Measurements from ENCODE around the gene ADGRL3. TPM values are rescaled to one million over a fixed set of nuclear protein-coding genes. Genes with fewer than 3 reads are reported as not detected.

The ADGRL3 gene
- total and polyA plus RNA-seq, 2 donors (not counting 1 experiment from before 2014, with no cell fraction given): not detected

DNA sequence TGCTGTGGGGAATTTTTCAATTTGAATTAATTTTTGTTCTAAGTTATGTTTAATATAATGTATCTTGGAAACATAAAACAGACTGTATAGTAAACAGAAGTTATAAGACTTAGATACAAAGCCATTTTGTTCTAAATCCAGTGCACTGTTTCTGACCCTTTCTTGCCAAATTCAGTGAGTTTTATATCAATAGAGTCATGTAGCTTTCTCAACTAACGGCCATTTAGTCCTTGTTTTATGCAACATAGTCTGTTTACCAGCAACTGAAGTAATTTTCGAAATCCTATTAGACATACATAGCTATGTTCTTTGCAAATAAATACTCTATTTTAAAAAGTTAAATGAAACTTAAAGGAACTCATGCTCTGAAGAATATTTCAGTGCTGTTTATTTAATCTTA lies 242.8 kb downstream of the ADGRL3 start:
- Histone ChIP-seq H3K4me3 (ENCODE audit: control extremely low read depth in 1 of 5, extremely low read depth in 1 of 5, insufficient read depth in 1 of 5, low read depth in 2 of 5, low read length in 4 of 5) (no peak overlapping the region), H3K27ac (ENCODE audit: low read length in 2 of 2) (no peak overlapping the region), H3K79me2 (ENCODE audit: control insufficient read depth, insufficient read depth, low read length) (no peaks in the 10 kb centered on the region), H4K20me1 (ENCODE audit: control insufficient read depth, insufficient read depth, low read length, poor library complexity, severe bottlenecking) (no peaks in the 10 kb centered on the region), H3K4me1 (ENCODE audit: control insufficient read depth in 2 of 2, insufficient read depth in 2 of 2, low read length in 2 of 2) (no peaks in the 10 kb centered on the region), H3K9ac (ENCODE audit: low read length) (no peak overlapping the region), H3K27me3 (replicated peaks in 1 of 4; ENCODE audit: control extremely low read depth in 1 of 4, control insufficient read depth in 3 of 4, insufficient read depth in 4 of 4, low read length in 3 of 4) (no peaks in the 10 kb centered on the region), H2AFZ (ENCODE audit: insufficient read depth, low read depth, low read length, poor library complexity, severe bottlenecking) (no peak overlapping the region), H3K4me2 (replicated peaks; ENCODE audit: low read depth, low read length, poor library complexity, severe bottlenecking) (no peak overlapping the region), H3K9me3 (ENCODE audit: control extremely low read depth in 1 of 3, control insufficient read depth in 2 of 3, insufficient read depth in 1 of 3, low read length in 2 of 3) (no peaks in the 10 kb centered on the region), H3K36me3 (replicated peaks in 1 of 2; ENCODE audit: control extremely low read depth in 1 of 2, control insufficient read depth in 1 of 2, extremely low read depth in 1 of 2, insufficient read depth in 2 of 2, low read length in 1 of 2) (no peaks in the 10 kb centered on the region)
- Mint-ChIP-seq H3K9me3 (ENCODE audit: insufficient read depth) (peaks cover 3% of the 10 kb centered on the region), H3K27me3 (no peaks in the 10 kb centered on the region), H3K27ac (no peak overlapping the region), H3K4me1 (no peaks in the 10 kb centered on the region), H3K4me3 (no peak overlapping the region)
- TF ChIP-seq, protein P1, sequence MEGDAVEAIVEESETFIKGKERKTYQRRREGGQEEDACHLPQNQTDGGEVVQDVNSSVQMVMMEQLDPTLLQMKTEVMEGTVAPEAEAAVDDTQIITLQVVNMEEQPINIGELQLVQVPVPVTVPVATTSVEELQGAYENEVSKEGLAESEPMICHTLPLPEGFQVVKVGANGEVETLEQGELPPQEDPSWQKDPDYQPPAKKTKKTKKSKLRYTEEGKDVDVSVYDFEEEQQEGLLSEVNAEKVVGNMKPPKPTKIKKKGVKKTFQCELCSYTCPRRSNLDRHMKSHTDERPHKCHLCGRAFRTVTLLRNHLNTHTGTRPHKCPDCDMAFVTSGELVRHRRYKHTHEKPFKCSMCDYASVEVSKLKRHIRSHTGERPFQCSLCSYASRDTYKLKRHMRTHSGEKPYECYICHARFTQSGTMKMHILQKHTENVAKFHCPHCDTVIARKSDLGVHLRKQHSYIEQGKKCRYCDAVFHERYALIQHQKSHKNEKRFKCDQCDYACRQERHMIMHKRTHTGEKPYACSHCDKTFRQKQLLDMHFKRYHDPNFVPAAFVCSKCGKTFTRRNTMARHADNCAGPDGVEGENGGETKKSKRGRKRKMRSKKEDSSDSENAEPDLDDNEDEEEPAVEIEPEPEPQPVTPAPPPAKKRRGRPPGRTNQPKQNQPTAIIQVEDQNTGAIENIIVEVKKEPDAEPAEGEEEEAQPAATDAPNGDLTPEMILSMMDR (IDR thresholded peaks at IDR 0.05): no peak
- no peak for TF ChIP-seq EZH2 (IDR thresholded peaks at IDR 0.05; ENCODE audit: borderline replicate concordance, insufficient read depth, low read depth, low read length, poor library complexity, severe bottlenecking)
- no CpG with 5 or more reads among the region's 2 CpGs for WGBS (ENCODE audit: insufficient coverage)
- intact Hi-C loops (cut with micrococcal nuclease): no loop called here
- POLR2A ChIA-PET: no interaction called here
- CTCF ChIA-PET: no interaction called here
- DNase-seq (no peak), ATAC-seq (ENCODE audit: low read depth) (no peak)

DNA sequence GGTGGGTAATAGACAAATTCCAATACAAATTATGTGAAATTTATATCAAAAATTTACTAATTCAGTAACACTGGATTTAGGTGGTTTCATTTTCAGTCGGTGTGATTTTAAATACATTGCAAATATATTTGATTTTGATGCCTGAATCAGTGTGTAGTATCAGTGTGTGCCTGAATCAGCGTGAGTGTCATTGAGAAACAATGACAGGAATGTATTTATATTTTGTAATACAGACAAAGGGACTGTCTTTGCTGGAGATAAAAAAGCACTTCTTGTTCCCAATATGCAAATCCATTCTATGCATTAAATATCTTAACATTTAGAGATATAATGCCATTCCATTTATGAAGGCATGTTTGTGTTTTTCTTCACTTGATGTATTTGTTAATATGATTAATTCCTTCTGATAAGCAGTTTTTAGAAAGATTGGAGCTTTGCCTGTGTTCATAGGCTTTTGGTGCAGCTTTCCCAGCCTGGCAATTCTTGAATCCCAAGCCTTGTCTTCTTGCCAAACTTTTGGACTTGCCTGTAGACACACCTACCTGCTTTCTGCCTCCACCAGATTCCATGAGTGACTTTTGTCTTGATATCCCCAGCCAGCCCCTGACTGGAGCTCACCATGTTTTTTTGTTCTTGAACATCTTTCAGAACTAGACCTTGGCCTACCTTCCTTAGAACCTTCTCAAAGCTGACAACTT lies 243.8 kb downstream of the ADGRL3 start:
- DNase-seq: no peak
- H3K36me3 ChIP-seq (replicated peaks in 1 of 2; ENCODE audit: control extremely low read depth in 1 of 2, control insufficient read depth in 1 of 2, extremely low read depth in 1 of 2, insufficient read depth in 2 of 2, low read length in 1 of 2): no peaks in the 10 kb centered on the region
- no peaks in the 10 kb centered on the region for H3K27me3 Mint-ChIP-seq
- H3K9ac ChIP-seq (ENCODE audit: low read length): no peak overlapping the region
- H3K4me2 ChIP-seq (replicated peaks; ENCODE audit: low read depth, low read length, poor library complexity, severe bottlenecking): no peak overlapping the region
- CTCF ChIA-PET: no interaction called here
- WGBS (ENCODE audit: insufficient coverage): no CpG with 5 or more reads among the region's 2 CpGs
- POLR2A ChIA-PET: no interaction called here
- no peak overlapping the region for H3K27ac ChIP-seq (ENCODE audit: low read length in 2 of 2)
- H3K4me1 ChIP-seq (ENCODE audit: control insufficient read depth in 2 of 2, insufficient read depth in 2 of 2, low read length in 2 of 2): no peaks in the 10 kb centered on the region
- no peak overlapping the region for H3K27ac Mint-ChIP-seq
- no peak for ATAC-seq (ENCODE audit: low read depth)
- no peaks in the 10 kb centered on the region for H3K27me3 ChIP-seq (replicated peaks in 1 of 4; ENCODE audit: control extremely low read depth in 1 of 4, control insufficient read depth in 3 of 4, insufficient read depth in 4 of 4, low read length in 3 of 4)
- H3K4me3 ChIP-seq (ENCODE audit: control extremely low read depth in 1 of 5, extremely low read depth in 1 of 5, insufficient read depth in 1 of 5, low read depth in 2 of 5, low read length in 4 of 5): no peak overlapping the region
- no peaks in the 10 kb centered on the region for H3K9me3 ChIP-seq (ENCODE audit: control extremely low read depth in 1 of 3, control insufficient read depth in 2 of 3, insufficient read depth in 1 of 3, low read length in 2 of 3)
- peaks cover 3% of the 10 kb centered on the region for H3K9me3 Mint-ChIP-seq (ENCODE audit: insufficient read depth)
- H3K4me3 Mint-ChIP-seq: no peak overlapping the region
- intact Hi-C loops (cut with micrococcal nuclease): no loop called here
- H3K79me2 ChIP-seq (ENCODE audit: control insufficient read depth, insufficient read depth, low read length): no peaks in the 10 kb centered on the region
- no peak overlapping the region for H2AFZ ChIP-seq (ENCODE audit: insufficient read depth, low read depth, low read length, poor library complexity, severe bottlenecking)
- H3K4me1 Mint-ChIP-seq: no peaks in the 10 kb centered on the region
- TF ChIP-seq EZH2 (IDR thresholded peaks at IDR 0.05; ENCODE audit: borderline replicate concordance, insufficient read depth, low read depth, low read length, poor library complexity, severe bottlenecking): no peak
- TF ChIP-seq, protein P1 (IDR thresholded peaks at IDR 0.05): no peak
- no peaks in the 10 kb centered on the region for H4K20me1 ChIP-seq (ENCODE audit: control insufficient read depth, insufficient read depth, low read length, poor library complexity, severe bottlenecking)

Data from B cell (primary cell).